GM10266 (cell line): ENCODE measurements around the gene ADAMTS7.

Experiments
- DNase-seq: peaks from one replicate; pipeline ENCODE4 v3.0.0; 2012; ENCODE audit errors: extremely low spot score
- TF ChIP-seq, protein P1 (sequence below): IDR thresholded peaks from 2 replicates; pipeline ENCODE4 v1.5.1; 2012; ENCODE audit warnings: mild to moderate bottlenecking, low read depth; ENCODE audit not compliant: control insufficient read depth, insufficient read depth; ENCODE audit errors: missing control alignments

ADAMTS7 gene, protein sequence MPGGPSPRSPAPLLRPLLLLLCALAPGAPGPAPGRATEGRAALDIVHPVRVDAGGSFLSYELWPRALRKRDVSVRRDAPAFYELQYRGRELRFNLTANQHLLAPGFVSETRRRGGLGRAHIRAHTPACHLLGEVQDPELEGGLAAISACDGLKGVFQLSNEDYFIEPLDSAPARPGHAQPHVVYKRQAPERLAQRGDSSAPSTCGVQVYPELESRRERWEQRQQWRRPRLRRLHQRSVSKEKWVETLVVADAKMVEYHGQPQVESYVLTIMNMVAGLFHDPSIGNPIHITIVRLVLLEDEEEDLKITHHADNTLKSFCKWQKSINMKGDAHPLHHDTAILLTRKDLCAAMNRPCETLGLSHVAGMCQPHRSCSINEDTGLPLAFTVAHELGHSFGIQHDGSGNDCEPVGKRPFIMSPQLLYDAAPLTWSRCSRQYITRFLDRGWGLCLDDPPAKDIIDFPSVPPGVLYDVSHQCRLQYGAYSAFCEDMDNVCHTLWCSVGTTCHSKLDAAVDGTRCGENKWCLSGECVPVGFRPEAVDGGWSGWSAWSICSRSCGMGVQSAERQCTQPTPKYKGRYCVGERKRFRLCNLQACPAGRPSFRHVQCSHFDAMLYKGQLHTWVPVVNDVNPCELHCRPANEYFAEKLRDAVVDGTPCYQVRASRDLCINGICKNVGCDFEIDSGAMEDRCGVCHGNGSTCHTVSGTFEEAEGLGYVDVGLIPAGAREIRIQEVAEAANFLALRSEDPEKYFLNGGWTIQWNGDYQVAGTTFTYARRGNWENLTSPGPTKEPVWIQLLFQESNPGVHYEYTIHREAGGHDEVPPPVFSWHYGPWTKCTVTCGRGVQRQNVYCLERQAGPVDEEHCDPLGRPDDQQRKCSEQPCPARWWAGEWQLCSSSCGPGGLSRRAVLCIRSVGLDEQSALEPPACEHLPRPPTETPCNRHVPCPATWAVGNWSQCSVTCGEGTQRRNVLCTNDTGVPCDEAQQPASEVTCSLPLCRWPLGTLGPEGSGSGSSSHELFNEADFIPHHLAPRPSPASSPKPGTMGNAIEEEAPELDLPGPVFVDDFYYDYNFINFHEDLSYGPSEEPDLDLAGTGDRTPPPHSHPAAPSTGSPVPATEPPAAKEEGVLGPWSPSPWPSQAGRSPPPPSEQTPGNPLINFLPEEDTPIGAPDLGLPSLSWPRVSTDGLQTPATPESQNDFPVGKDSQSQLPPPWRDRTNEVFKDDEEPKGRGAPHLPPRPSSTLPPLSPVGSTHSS (N-terminal part only)

DNA sequence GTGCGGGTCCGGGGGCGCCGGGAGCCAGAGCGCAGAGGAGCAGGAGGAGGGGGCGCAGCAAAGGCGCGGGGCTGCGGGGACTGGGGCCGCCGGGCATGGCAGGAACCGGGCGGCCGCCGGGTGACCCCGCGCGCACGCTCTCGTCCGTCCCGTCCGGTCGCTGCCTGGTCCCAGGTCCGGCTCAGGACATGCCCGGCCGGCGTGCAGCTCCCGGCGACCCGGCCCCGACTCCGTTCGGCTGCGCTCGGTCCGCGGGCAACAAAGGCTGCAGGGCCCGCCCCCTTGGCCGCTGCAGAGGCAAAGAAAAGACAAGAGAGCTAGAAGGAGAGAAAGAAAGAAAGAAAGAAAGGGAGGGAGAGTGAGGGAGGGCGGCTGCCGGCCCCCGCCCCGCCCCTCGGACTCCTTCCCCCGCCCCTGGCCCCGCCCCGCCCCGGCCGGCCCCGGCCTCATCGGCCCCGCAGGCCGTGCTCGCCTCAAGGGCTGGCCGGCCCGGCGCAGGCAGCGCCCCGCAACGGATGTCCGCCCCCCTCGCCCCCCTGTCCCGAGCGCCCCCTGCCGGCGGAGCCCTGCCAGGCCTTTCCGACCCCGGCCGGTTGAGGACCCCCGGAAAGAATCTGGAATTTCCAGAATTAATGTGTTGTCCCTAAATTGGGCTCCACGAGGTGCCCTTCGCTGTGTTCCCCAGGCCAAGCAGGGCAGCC lies at the start of gene ADAMTS7:
Gene ADAMTS7, minus strand, starts transcription at position 341 of the 701 bp plus-strand sequence. Its CDS starts 244 bp downstream, at position 97.
- DNase-seq, result peak; percentile 96
- TF ChIP-seq, protein P1, sequence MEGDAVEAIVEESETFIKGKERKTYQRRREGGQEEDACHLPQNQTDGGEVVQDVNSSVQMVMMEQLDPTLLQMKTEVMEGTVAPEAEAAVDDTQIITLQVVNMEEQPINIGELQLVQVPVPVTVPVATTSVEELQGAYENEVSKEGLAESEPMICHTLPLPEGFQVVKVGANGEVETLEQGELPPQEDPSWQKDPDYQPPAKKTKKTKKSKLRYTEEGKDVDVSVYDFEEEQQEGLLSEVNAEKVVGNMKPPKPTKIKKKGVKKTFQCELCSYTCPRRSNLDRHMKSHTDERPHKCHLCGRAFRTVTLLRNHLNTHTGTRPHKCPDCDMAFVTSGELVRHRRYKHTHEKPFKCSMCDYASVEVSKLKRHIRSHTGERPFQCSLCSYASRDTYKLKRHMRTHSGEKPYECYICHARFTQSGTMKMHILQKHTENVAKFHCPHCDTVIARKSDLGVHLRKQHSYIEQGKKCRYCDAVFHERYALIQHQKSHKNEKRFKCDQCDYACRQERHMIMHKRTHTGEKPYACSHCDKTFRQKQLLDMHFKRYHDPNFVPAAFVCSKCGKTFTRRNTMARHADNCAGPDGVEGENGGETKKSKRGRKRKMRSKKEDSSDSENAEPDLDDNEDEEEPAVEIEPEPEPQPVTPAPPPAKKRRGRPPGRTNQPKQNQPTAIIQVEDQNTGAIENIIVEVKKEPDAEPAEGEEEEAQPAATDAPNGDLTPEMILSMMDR, result peak; percentile 57

DNA sequence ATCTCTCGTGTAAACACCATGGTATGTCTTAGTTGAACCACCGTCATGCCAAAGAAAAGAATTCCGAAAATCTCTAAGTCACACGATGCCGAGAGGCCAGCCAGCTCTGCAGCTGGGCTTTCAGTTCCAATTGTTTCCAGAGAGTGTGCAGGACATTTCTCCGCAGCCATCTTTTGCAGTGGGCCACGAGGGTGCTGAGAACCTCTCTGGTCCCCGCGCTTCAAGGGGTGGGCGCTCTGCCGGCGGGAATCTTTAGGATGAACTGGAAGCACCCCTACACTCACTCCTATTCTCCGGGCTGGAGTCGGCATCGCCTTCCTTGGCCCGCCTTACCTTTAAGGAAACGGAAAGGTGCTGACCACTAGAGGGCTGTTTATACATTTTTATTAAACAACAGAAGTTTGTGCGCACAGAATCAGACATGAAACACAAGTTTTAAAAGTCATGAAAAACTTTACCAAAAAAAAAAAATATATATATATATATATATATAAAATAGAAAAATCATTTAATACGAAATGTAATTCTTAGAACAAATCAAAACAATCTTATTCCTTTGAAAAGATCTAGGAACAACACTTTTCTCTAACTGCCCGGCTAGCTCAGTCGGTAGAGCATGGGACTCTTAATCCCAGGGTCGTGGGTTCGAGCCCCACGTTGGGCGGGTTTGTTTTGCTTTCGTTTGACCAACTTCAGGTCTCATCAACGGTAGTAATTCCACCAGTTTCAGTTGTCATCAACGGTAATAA lies 48.9 kb upstream of the ADAMTS7 start:
- TF ChIP-seq, protein P1, result peak; percentile 70
- DNase-seq, result peak; percentile 67

DNA sequence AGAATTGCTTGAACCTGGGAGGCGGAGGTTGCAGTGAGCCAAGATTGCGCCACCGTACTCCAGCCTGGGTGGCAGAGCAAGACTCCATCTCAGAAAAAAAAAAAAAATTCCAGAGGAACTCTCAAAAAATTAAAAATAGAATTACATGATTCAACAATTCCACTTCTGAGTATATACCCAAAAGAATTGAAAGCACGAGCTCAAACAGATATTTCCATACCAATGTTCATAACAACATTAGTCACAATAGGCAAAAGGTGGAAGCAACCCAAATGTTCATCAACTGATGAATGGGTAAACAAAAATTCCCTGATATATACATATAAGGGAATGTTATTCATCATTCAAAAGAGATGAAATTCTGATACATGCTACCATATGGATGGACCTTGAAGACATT lies 44.5 kb upstream of the ADAMTS7 start:
- TF ChIP-seq, protein P1, result no peak
- DNase-seq, result no peak

DNA sequence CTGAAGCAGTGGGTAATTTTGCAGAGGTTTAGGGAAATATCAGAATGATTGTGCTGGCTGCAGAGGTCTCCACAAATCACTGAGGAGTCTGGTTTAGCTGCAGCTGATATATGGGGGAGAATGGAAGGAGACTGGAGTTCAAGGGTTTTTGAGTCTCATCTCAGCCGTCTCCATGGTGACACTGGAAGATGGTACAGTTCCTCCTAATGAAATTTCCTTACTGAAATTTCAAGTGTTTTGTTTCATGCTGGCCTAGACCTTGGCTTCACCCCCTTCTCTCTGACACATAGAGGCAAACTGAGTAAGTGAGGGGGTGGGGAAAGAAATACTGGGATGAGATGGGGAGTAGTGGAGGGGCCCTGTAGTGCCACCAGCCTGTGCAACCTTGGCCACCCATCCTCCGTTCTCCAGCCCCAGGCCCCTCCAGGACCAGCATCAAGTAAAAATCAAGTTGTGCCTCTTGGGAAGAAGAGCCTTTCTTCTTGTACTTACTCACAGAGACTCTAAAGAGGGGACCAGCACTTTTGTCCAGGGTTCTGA lies 43.6 kb upstream of the ADAMTS7 start:
- DNase-seq, result no peak
- TF ChIP-seq, protein P1, result no peak

DNA sequence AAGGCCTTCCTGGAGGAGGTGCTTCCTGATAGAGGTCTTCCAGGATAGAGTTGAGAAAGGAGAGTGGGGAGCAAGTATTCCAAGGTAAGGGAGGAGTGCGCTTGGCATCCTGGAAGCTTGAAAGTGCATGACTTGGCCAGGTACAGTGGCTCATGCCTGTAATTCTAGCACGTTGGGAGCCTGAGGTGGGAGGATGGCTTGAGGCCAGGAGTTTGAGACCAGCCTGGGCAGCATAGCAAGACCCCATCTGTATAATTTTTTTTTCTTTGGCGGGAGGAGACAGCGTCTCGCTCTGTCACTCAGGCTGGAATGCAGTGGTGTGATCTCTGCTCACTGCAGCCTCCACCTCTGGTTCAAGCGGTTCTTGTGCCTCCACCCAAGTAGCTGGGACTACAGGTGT lies 42.2 kb upstream of the ADAMTS7 start:
- TF ChIP-seq, protein P1, result no peak
- DNase-seq, result no peak
